ENCODE data around the gene FARP2.
A peak's percentile ranks its signal among the peaks of the same experiment; 100 is the strongest.

The FARP2 gene

GRCh38 chr2:241481687-241482086 is 125.6 kb downstream of the FARP2 start:
- Histone ChIP-seq H3K4me1 (ENCODE audit: control insufficient read depth in 2 of 2, insufficient read depth in 1 of 2, low read depth in 1 of 2, low read length in 2 of 2) (peaks cover 4 to 6% of the 10 kb centered on the region in 2 donors), H3K14ac (ENCODE audit: low read length) (no peak overlapping the region), H2AFZ (ENCODE audit: low read length) (no peak overlapping the region), H3K4ac (ENCODE audit: low read length) (no peak overlapping the region), H2BK15ac (ENCODE audit: low read length) (no peak overlapping the region), H3K23ac (ENCODE audit: low read depth, low read length, poor library complexity) (no peak overlapping the region), H2BK12ac (ENCODE audit: low read length) (no peak overlapping the region), H2BK120ac (ENCODE audit: low read depth, low read length) (no peak overlapping the region), H3K79me1 (ENCODE audit: low read depth, low read length) (no peaks in the 10 kb centered on the region), H2AK5ac (ENCODE audit: low read depth, low read length) (no peak overlapping the region), H3K9me3 (replicated peaks in 1 of 2; ENCODE audit: control insufficient read depth in 2 of 2, insufficient read depth in 1 of 2, low read depth in 1 of 2, low read length in 2 of 2) (peaks cover 0 to 2% of the 10 kb centered on the region in 2 donors), H3K4me2 (ENCODE audit: insufficient read depth, low read length, poor library complexity, severe bottlenecking) (no peak overlapping the region), H3K9ac (ENCODE audit: low read depth, low read length, poor library complexity) (no peak overlapping the region), H3K18ac (ENCODE audit: low read length) (no peak overlapping the region), H3K4me3 (ENCODE audit: low read length in 2 of 2) (no peak overlapping the region), H3K27me3 (ENCODE audit: control insufficient read depth in 3 of 3, insufficient read depth in 3 of 3, low read depth in 1 of 3, low read length in 3 of 3) (no peaks in the 10 kb centered on the region), H2BK5ac (ENCODE audit: low read length) (no peak overlapping the region), H4K91ac (ENCODE audit: low read depth, low read length, poor library complexity) (no peak overlapping the region), H3K36me3 (replicated peaks in 1 of 2; ENCODE audit: control insufficient read depth in 2 of 2, insufficient read depth in 2 of 2, low read length in 2 of 2) (no peaks in the 10 kb centered on the region), H3K27ac (replicated peaks; ENCODE audit: low read length) (no peak overlapping the region), H4K8ac (ENCODE audit: low read depth, low read length) (no peak overlapping the region)
- no CpG with 5 or more reads among the region's 1 CpG for WGBS, 2 donors (ENCODE audit: extremely low coverage in 2 of 2, insufficient read length in 2 of 2, insufficient replicate concordance in 1 of 2)
- no peak for DNase-seq (ENCODE audit: low spot score)

- no peak overlapping the region for H3K4ac ChIP-seq (ENCODE audit: low read length)
- H3K27me3 ChIP-seq (ENCODE audit: control insufficient read depth in 3 of 3, insufficient read depth in 3 of 3, low read depth in 1 of 3, low read length in 3 of 3), result no peaks in the 10 kb centered on the region
- no peak overlapping the region for H2BK120ac ChIP-seq (ENCODE audit: low read depth, low read length)
- H3K18ac ChIP-seq (ENCODE audit: low read length), result peak overlapping the region; percentile 88
- no peak overlapping the region for H4K8ac ChIP-seq (ENCODE audit: low read depth, low read length)
- H2BK15ac ChIP-seq (ENCODE audit: low read length), result no peak overlapping the region
- H3K4me1 ChIP-seq (ENCODE audit: control insufficient read depth in 2 of 2, insufficient read depth in 1 of 2, low read depth in 1 of 2, low read length in 2 of 2), result peaks cover 4 to 6% of the 10 kb centered on the region in 2 donors
- no peak overlapping the region for H3K9ac ChIP-seq (ENCODE audit: low read depth, low read length, poor library complexity)
- peak overlapping the region in 1 of 2 donors; percentile 28 for H3K4me3 ChIP-seq (ENCODE audit: low read length in 2 of 2)
- no peaks in the 10 kb centered on the region for H3K36me3 ChIP-seq (replicated peaks in 1 of 2; ENCODE audit: control insufficient read depth in 2 of 2, insufficient read depth in 2 of 2, low read length in 2 of 2)
- H2AK5ac ChIP-seq (ENCODE audit: low read depth, low read length), result peak overlapping the region; percentile 5
- no peak overlapping the region for H3K27ac ChIP-seq (replicated peaks; ENCODE audit: low read length)
- no peak overlapping the region for H2BK12ac ChIP-seq (ENCODE audit: low read length)
- peaks cover 0 to 3% of the 10 kb centered on the region in 2 donors for H3K9me3 ChIP-seq (replicated peaks in 1 of 2; ENCODE audit: control insufficient read depth in 2 of 2, insufficient read depth in 1 of 2, low read depth in 1 of 2, low read length in 2 of 2)
- no peaks in the 10 kb centered on the region for H3K79me1 ChIP-seq (ENCODE audit: low read depth, low read length)
- no peak overlapping the region for H4K91ac ChIP-seq (ENCODE audit: low read depth, low read length, poor library complexity)
- WGBS, 2 donors (ENCODE audit: extremely low coverage in 2 of 2, insufficient read length in 2 of 2, insufficient replicate concordance in 1 of 2), result no CpG with 5 or more reads among the region's 20 CpGs
- no peak overlapping the region for H2BK5ac ChIP-seq (ENCODE audit: low read length)
- H3K23ac ChIP-seq (ENCODE audit: low read depth, low read length, poor library complexity), result no peak overlapping the region
- H2AFZ ChIP-seq (ENCODE audit: low read length), result no peak overlapping the region
- H3K14ac ChIP-seq (ENCODE audit: low read length), result no peak overlapping the region
- DNase-seq (ENCODE audit: low spot score), result no peak
- no peak overlapping the region for H3K4me2 ChIP-seq (ENCODE audit: insufficient read depth, low read length, poor library complexity, severe bottlenecking)
Observed at GRCh38 chr2:241482126-241482955, 126.3 kb downstream of the FARP2 start.

- DNase-seq (ENCODE audit: low spot score), result no peak
- Histone ChIP-seq H2BK5ac (ENCODE audit: low read length) (no peak overlapping the region), H3K4me3 (ENCODE audit: low read length in 2 of 2) (no peak overlapping the region), H3K9ac (ENCODE audit: low read depth, low read length, poor library complexity) (no peak overlapping the region), H2AFZ (ENCODE audit: low read length) (no peak overlapping the region), H2AK5ac (ENCODE audit: low read depth, low read length) (no peak overlapping the region), H2BK15ac (ENCODE audit: low read length) (no peak overlapping the region), H3K18ac (ENCODE audit: low read length) (no peak overlapping the region), H4K8ac (ENCODE audit: low read depth, low read length) (no peak overlapping the region), H3K9me3 (replicated peaks in 1 of 2; ENCODE audit: control insufficient read depth in 2 of 2, insufficient read depth in 1 of 2, low read depth in 1 of 2, low read length in 2 of 2) (peaks cover 0 to 3% of the 10 kb centered on the region in 2 donors), H2BK120ac (ENCODE audit: low read depth, low read length) (no peak overlapping the region), H3K36me3 (replicated peaks in 1 of 2; ENCODE audit: control insufficient read depth in 2 of 2, insufficient read depth in 2 of 2, low read length in 2 of 2) (no peaks in the 10 kb centered on the region), H3K27ac (replicated peaks; ENCODE audit: low read length) (no peak overlapping the region), H3K4me2 (ENCODE audit: insufficient read depth, low read length, poor library complexity, severe bottlenecking) (no peak overlapping the region), H3K4ac (ENCODE audit: low read length) (no peak overlapping the region), H3K4me1 (ENCODE audit: control insufficient read depth in 2 of 2, insufficient read depth in 1 of 2, low read depth in 1 of 2, low read length in 2 of 2) (peaks cover 4 to 6% of the 10 kb centered on the region in 2 donors), H3K79me1 (ENCODE audit: low read depth, low read length) (no peaks in the 10 kb centered on the region), H3K27me3 (ENCODE audit: control insufficient read depth in 3 of 3, insufficient read depth in 3 of 3, low read depth in 1 of 3, low read length in 3 of 3) (no peaks in the 10 kb centered on the region), H3K23ac (ENCODE audit: low read depth, low read length, poor library complexity) (no peak overlapping the region), H4K91ac (ENCODE audit: low read depth, low read length, poor library complexity) (no peak overlapping the region), H2BK12ac (ENCODE audit: low read length) (no peak overlapping the region), H3K14ac (ENCODE audit: low read length) (no peak overlapping the region)
- whole genome bisulfite sequencing, 2 donors (ENCODE audit: extremely low coverage in 2 of 2, insufficient read length in 2 of 2, insufficient replicate concordance in 1 of 2), result no CpG with 5 or more reads among the region's 9 CpGs
Observed at GRCh38 chr2:241483305-241483704, 127.2 kb downstream of the FARP2 start.

- H3K9ac ChIP-seq (ENCODE audit: low read depth, low read length, poor library complexity), result no peak overlapping the region
- no peak overlapping the region for H2BK15ac ChIP-seq (ENCODE audit: low read length)
- H3K27me3 ChIP-seq (ENCODE audit: control insufficient read depth in 3 of 3, insufficient read depth in 3 of 3, low read depth in 1 of 3, low read length in 3 of 3), result no peaks in the 10 kb centered on the region
- no peak overlapping the region for H2AFZ ChIP-seq (ENCODE audit: low read length)
- H3K14ac ChIP-seq (ENCODE audit: low read length), result no peak overlapping the region
- no peaks in the 10 kb centered on the region for H3K79me1 ChIP-seq (ENCODE audit: low read depth, low read length)
- H3K9me3 ChIP-seq (replicated peaks in 1 of 2; ENCODE audit: control insufficient read depth in 2 of 2, insufficient read depth in 1 of 2, low read depth in 1 of 2, low read length in 2 of 2), result peaks cover 0 to 3% of the 10 kb centered on the region in 2 donors
- H2BK5ac ChIP-seq (ENCODE audit: low read length), result no peak overlapping the region
- H4K8ac ChIP-seq (ENCODE audit: low read depth, low read length), result no peak overlapping the region
- H3K36me3 ChIP-seq (replicated peaks in 1 of 2; ENCODE audit: control insufficient read depth in 2 of 2, insufficient read depth in 2 of 2, low read length in 2 of 2), result no peaks in the 10 kb centered on the region
- no peak for DNase-seq (ENCODE audit: low spot score)
- no peak overlapping the region for H3K23ac ChIP-seq (ENCODE audit: low read depth, low read length, poor library complexity)
- no peak overlapping the region for H3K4ac ChIP-seq (ENCODE audit: low read length)
- H3K4me3 ChIP-seq (ENCODE audit: low read length in 2 of 2), result no peak overlapping the region
- H3K4me2 ChIP-seq (ENCODE audit: insufficient read depth, low read length, poor library complexity, severe bottlenecking), result no peak overlapping the region
- peaks cover 4 to 6% of the 10 kb centered on the region in 2 donors for H3K4me1 ChIP-seq (ENCODE audit: control insufficient read depth in 2 of 2, insufficient read depth in 1 of 2, low read depth in 1 of 2, low read length in 2 of 2)
- no peak overlapping the region for H3K18ac ChIP-seq (ENCODE audit: low read length)
- H2AK5ac ChIP-seq (ENCODE audit: low read depth, low read length), result no peak overlapping the region
- no peak overlapping the region for H3K27ac ChIP-seq (replicated peaks; ENCODE audit: low read length)
- H2BK12ac ChIP-seq (ENCODE audit: low read length), result no peak overlapping the region
- no CpG with 5 or more reads among the region's 1 CpG for WGBS, 2 donors (ENCODE audit: extremely low coverage in 2 of 2, insufficient read length in 2 of 2, insufficient replicate concordance in 1 of 2)
- no peak overlapping the region for H4K91ac ChIP-seq (ENCODE audit: low read depth, low read length, poor library complexity)
- no peak overlapping the region for H2BK120ac ChIP-seq (ENCODE audit: low read depth, low read length)
Observed at GRCh38 chr2:241485172-241485911, 129.3 kb downstream of the FARP2 start.
